ENCODE results near the gene EIF3M. TPM values are rescaled to one million over a fixed set of nuclear protein-coding genes. Genes with fewer than 3 reads are reported as not detected.

Gene EIF3M
- total and polyA plus RNA-seq, 10 donors = 171 to 468 (median 254) TPM

- 82 to 90% (median 88%) methylated on average over 4 of the region's 4 CpGs for WGBS, 5 donors
- H3K27ac ChIP-seq = no peak overlapping the region
- peaks cover 0 to 5% (median 0%) of the 10 kb centered on the region in 7 donors for H3K27me3 ChIP-seq (replicated peaks in 1 of 7)
- no peak overlapping the region for H3K4me3 ChIP-seq
- no peak for DNase-seq
- TF ChIP-seq POLR2AphosphoS5 (IDR thresholded peaks at IDR 0.05) = no peak
- TF ChIP-seq POLR2A (IDR thresholded peaks at IDR 0.05) = no peak
- no peak for TF ChIP-seq CTCF (IDR thresholded peaks at IDR 0.05 in 8 of 11, conservative IDR thresholded peaks at IDR 0.05 in 3 of 11)
- no peaks in the 10 kb centered on the region for H3K9me3 ChIP-seq
- intact Hi-C loops (cut with DNase I; ENCODE audit: low total_unique reads) = no loop called here
- H3K36me3 ChIP-seq = no peaks in the 10 kb centered on the region
- H3K4me1 ChIP-seq = no peaks in the 10 kb centered on the region
Measured at GRCh38 chr11:32574421-32574820, 9.2 kb upstream of the EIF3M start.

- Histone ChIP-seq H3K27ac (no peak overlapping the region), H3K9me3 (no peaks in the 10 kb centered on the region), H3K4me1 (no peaks in the 10 kb centered on the region), H3K27me3 (replicated peaks in 1 of 7) (peaks cover 0 to 5% (median 0%) of the 10 kb centered on the region in 7 donors), H3K36me3 (no peaks in the 10 kb centered on the region), H3K4me3 (no peak overlapping the region)
- intact Hi-C loops (cut with DNase I; ENCODE audit: low total_unique reads) = no loop called here
- DNase-seq = no peak
- TF ChIP-seq CTCF (IDR thresholded peaks at IDR 0.05 in 8 of 11, conservative IDR thresholded peaks at IDR 0.05 in 3 of 11) (no peak), POLR2AphosphoS5 (IDR thresholded peaks at IDR 0.05) (no peak), POLR2A (IDR thresholded peaks at IDR 0.05) (no peak)
- 70 to 83% (median 75%) methylated on average over 2 of the region's 2 CpGs for WGBS, 5 donors
Measured at GRCh38 chr11:32575070-32575469, 8.6 kb upstream of the EIF3M start.

- Histone ChIP-seq H3K9me3 (no peaks in the 10 kb centered on the region), H3K4me3 (no peak overlapping the region), H3K27ac (no peak overlapping the region), H3K4me1 (no peaks in the 10 kb centered on the region), H3K27me3 (replicated peaks in 1 of 7) (no peaks in the 10 kb centered on the region), H3K36me3 (no peaks in the 10 kb centered on the region)
- TF ChIP-seq CTCF (IDR thresholded peaks at IDR 0.05 in 8 of 11, conservative IDR thresholded peaks at IDR 0.05 in 3 of 11) = no peak
- no peak for TF ChIP-seq POLR2A (IDR thresholded peaks at IDR 0.05)
- no peak for TF ChIP-seq POLR2AphosphoS5 (IDR thresholded peaks at IDR 0.05)
- DNase-seq = no peak
- intact Hi-C loops (cut with DNase I; ENCODE audit: low total_unique reads) = no loop called here
- WGBS, 5 donors = 89 to 100% (median 92%) methylated on average over 1 of the region's 1 CpG
Measured at GRCh38 chr11:32576456-32576855, 7.2 kb upstream of the EIF3M start.

GRCh38 chr11:32580967-32581366 lies 2.7 kb upstream of the EIF3M start:
- TF ChIP-seq POLR2A (IDR thresholded peaks at IDR 0.05) (no peak), CTCF (IDR thresholded peaks at IDR 0.05 in 8 of 11, conservative IDR thresholded peaks at IDR 0.05 in 3 of 11) (no peak), POLR2AphosphoS5 (IDR thresholded peaks at IDR 0.05) (no peak)
- Histone ChIP-seq H3K4me1 (peaks cover 8 to 22% (median 19%) of the 10 kb centered on the region in 6 donors), H3K4me3 (no peak overlapping the region), H3K36me3 (no peaks in the 10 kb centered on the region), H3K27me3 (replicated peaks in 1 of 7) (no peaks in the 10 kb centered on the region), H3K27ac (no peak overlapping the region), H3K9me3 (no peaks in the 10 kb centered on the region)
- WGBS, 5 donors = 67 to 89% (median 73%) methylated on average over 2 of the region's 2 CpGs
- no peak for DNase-seq
- intact Hi-C loops (cut with DNase I; ENCODE audit: low total_unique reads) = no loop called here
